ENCODE measurements around the gene PIGQ. TPM values are rescaled to one million over a fixed set of nuclear protein-coding genes. Genes with fewer than 3 reads are reported as not detected.

PIGQ gene
- total RNA-seq, 1 experiment from 2014 or later: 72.5 TPM

DNA sequence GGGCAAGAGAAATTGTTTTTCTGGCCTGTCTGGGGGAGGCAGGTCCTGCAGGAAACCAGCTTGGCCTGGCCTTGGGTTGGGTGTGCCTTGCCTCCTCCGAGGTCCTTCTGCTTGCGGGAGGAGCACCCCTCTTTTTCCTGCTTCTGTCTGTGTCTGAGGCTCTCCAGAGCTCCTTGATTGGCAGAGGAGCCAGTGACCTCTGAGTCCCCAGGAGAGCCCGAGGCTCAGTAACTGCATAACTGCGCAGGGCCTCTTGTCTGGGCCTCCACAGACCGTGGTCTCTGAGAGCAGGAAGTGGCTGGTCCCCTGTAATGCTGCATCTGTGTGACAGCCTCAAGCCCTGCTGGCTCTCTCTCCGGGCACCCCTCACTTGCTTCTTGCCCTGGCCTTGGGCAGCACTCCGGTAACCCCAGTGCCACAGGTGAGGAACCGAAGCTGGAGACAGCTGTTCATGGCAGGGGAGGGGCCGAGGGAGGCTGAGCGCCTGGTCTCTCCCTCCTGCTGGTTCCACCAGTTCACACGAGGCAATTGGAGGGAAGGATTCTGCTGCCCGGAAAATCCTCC lies 40.7 kb upstream of the PIGQ start:
- Histone ChIP-seq H4K20me1 (ENCODE audit: insufficient read depth) (peaks cover 68% of the 10 kb centered on the region), H3K9me3 (ENCODE audit: insufficient read depth, low read depth) (no peaks in the 10 kb centered on the region), H3K9me2 (ENCODE audit: insufficient read depth) (no peaks in the 10 kb centered on the region), H3K4me1 (replicated peaks; ENCODE audit: insufficient read depth) (peaks cover 38% of the 10 kb centered on the region), H3K4me2 (peak overlapping the region; percentile 94), H3F3A (ENCODE audit: insufficient read depth, low read depth) (peaks cover 49% of the 10 kb centered on the region), H3K79me2 (ENCODE audit: low read depth) (peaks cover 86% of the 10 kb centered on the region), H3K27ac (peak overlapping the region; percentile 76), H3K4me3 (peak overlapping the region; percentile 90), H3K36me3 (ENCODE audit: low read depth) (no peaks in the 10 kb centered on the region), H2AFZ (no peak overlapping the region), H3K27me3 (ENCODE audit: insufficient read depth, low read depth) (no peaks in the 10 kb centered on the region)
- POLR2A ChIA-PET (ENCODE audit: unreplicated experiment): no interaction called here
- DNase-seq: no peak
- TSS peak; percentile 54 for BruUV-seq (replicated peaks)
- TF ChIP-seq, protein P1, sequence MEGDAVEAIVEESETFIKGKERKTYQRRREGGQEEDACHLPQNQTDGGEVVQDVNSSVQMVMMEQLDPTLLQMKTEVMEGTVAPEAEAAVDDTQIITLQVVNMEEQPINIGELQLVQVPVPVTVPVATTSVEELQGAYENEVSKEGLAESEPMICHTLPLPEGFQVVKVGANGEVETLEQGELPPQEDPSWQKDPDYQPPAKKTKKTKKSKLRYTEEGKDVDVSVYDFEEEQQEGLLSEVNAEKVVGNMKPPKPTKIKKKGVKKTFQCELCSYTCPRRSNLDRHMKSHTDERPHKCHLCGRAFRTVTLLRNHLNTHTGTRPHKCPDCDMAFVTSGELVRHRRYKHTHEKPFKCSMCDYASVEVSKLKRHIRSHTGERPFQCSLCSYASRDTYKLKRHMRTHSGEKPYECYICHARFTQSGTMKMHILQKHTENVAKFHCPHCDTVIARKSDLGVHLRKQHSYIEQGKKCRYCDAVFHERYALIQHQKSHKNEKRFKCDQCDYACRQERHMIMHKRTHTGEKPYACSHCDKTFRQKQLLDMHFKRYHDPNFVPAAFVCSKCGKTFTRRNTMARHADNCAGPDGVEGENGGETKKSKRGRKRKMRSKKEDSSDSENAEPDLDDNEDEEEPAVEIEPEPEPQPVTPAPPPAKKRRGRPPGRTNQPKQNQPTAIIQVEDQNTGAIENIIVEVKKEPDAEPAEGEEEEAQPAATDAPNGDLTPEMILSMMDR (conservative IDR thresholded peaks at IDR 0.05): no peak
- no peak for TF ChIP-seq EZH2 (IDR thresholded peaks at IDR 0.05; ENCODE audit: low read depth)
- CTCF ChIA-PET: no interaction called here
- intact Hi-C loops (cut with micrococcal nuclease; ENCODE audit: unreplicated experiment): loop anchor here (5.0 kb wide), 2 partner anchors 102 to 153 kb away; partner anchors contain the start of genes JMJD8, RAB11FIP3 and STUB1

DNA sequence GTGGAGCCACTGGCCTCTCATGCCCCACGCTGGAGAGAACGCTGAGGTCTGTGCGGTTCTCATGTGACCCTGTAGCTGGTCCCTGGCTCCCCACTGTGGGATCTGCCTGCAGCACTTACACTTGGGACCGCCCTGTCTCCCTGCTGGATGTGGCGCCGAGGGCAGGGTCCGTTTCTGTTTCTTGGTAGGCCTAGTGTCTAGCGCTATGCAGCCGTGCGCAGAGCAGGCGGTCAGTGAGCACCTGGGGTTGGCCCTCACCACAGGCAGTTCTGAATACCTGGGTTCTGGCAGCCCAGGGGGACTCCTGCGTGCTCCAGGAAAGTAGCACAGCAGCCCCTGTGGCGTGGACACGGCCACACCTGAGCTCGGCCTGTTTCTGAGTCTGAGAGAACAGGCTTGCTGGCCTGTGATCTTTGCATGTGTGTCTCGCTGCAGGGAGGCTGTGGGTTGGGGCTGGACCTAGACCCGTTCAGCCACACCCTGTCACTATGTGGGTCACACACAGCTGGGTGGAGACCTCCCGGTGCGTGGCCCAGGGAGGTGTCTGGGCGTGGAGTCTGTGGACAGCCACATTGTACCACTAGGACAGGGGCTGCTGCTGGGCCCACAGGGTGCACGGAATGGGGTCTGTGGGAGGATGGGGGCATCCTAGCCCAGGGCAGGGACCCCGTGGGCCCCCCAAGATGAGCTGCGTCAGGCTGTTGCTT lies 39.5 kb upstream of the PIGQ start:
- Histone ChIP-seq H3K27ac (no peak overlapping the region), H3K4me2 (peak overlapping the region; percentile 94), H3K36me3 (ENCODE audit: low read depth) (no peaks in the 10 kb centered on the region)

DNA sequence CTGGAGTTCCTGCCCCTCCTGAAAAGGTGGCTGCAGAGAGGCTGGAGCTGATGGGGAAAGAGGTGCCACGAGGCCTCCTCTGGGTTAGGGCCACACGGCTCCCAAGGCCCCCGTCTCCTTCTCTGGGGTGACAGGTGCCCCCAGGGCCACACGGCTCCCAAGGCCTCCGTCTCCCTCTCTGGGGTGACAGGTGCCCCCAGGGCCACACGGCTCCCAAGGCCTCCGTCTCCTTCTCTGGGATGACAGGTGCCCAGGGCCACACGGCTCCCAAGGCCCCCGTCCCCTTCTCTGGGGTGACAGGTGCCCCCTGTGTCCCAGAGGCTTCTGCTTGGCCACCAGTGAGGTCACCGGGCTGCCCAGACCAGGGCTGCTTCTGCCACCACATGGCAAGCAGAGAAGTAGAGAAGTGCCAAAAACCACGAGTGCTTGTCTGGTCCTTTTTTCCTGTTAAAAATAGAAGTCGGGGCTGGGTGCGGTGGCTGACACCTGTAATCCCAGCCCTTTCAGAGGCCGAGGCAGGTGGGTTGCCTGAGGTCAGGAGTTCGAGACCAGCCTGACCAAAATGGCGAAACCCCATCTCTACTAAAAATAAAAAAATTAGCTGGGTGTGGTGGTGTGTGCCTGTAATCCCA lies 38.2 kb upstream of the PIGQ start:
- intact Hi-C loops (cut with micrococcal nuclease; ENCODE audit: unreplicated experiment): no loop called here

More for the DNA sequence above, 39.5 kb upstream of the PIGQ start:
- ChIA-PET CTCF (no interaction called here), POLR2A (ENCODE audit: unreplicated experiment) (no interaction called here)
- Histone ChIP-seq H3K9me2 (ENCODE audit: insufficient read depth) (no peaks in the 10 kb centered on the region), H3K4me3 (no peak overlapping the region), H3F3A (ENCODE audit: insufficient read depth, low read depth) (peaks cover 45% of the 10 kb centered on the region), H3K79me2 (ENCODE audit: low read depth) (peaks cover 87% of the 10 kb centered on the region), H3K27me3 (ENCODE audit: insufficient read depth, low read depth) (no peaks in the 10 kb centered on the region), H2AFZ (no peak overlapping the region), H4K20me1 (ENCODE audit: insufficient read depth) (peaks cover 69% of the 10 kb centered on the region), H3K4me1 (replicated peaks; ENCODE audit: insufficient read depth) (peaks cover 38% of the 10 kb centered on the region), H3K9me3 (ENCODE audit: insufficient read depth, low read depth) (no peaks in the 10 kb centered on the region)
- intact Hi-C loops (cut with micrococcal nuclease; ENCODE audit: unreplicated experiment): no loop called here
- BruUV-seq (replicated peaks): no TSS peak
- no peak for TF ChIP-seq EZH2 (IDR thresholded peaks at IDR 0.05; ENCODE audit: low read depth)
- TF ChIP-seq, protein P1 (conservative IDR thresholded peaks at IDR 0.05): no peak
- DNase-seq: no peak

More for the DNA sequence above, 38.2 kb upstream of the PIGQ start:
- no peaks in the 10 kb centered on the region for H3K9me3 ChIP-seq (ENCODE audit: insufficient read depth, low read depth)
- H3K9me2 ChIP-seq (ENCODE audit: insufficient read depth): no peaks in the 10 kb centered on the region
- no peak overlapping the region for H3K27ac ChIP-seq
- TF ChIP-seq EZH2 (IDR thresholded peaks at IDR 0.05; ENCODE audit: low read depth): no peak
- TF ChIP-seq, protein P1 (conservative IDR thresholded peaks at IDR 0.05): no peak
- peaks cover 39% of the 10 kb centered on the region for H3K4me1 ChIP-seq (replicated peaks; ENCODE audit: insufficient read depth)
- no TSS peak for BruUV-seq (replicated peaks)
- no peaks in the 10 kb centered on the region for H3K27me3 ChIP-seq (ENCODE audit: insufficient read depth, low read depth)
- H3F3A ChIP-seq (ENCODE audit: insufficient read depth, low read depth): peaks cover 45% of the 10 kb centered on the region; the same call in 1 of the 2 replicates
- ChIA-PET CTCF (interaction anchor here (0.6 kb wide), 2 partner anchors 29 to 54 kb away, joined by 3 to 5 read pairs; no protein-coding TSS in a partner anchor), POLR2A (ENCODE audit: unreplicated experiment) (no interaction called here)
- H3K36me3 ChIP-seq (ENCODE audit: low read depth): no peaks in the 10 kb centered on the region
- no peak overlapping the region for H3K4me3 ChIP-seq
- peaks cover 73% of the 10 kb centered on the region for H4K20me1 ChIP-seq (ENCODE audit: insufficient read depth)
- H3K79me2 ChIP-seq (ENCODE audit: low read depth): peaks cover 86% of the 10 kb centered on the region
- no peak for DNase-seq
- no peak overlapping the region for H3K4me2 ChIP-seq
- H2AFZ ChIP-seq: no peak overlapping the region

Measured in PC-9 (cell line).